ENCODE results near the gene DAGLB. TPM values are rescaled to one million over a fixed set of nuclear protein-coding genes. Genes with fewer than 3 reads are reported as not detected.

The DAGLB gene
- polyA plus RNA-seq, 1 donor from 2014 or later, result 15.5 TPM

GRCh38 chr7:6359734-6360133 is 88.0 kb downstream of the DAGLB start:
- Mint-ChIP-seq H3K4me1 (peaks cover 0 to 4% (median 0%) of the 10 kb centered on the region in 3 donors), H3K4me3 (no peak overlapping the region), H3K27ac (no peak overlapping the region), H3K9me3 (no peaks in the 10 kb centered on the region), H3K36me3 (no peaks in the 10 kb centered on the region), H3K27me3 (no peaks in the 10 kb centered on the region)

Other genes with a start within 250 kb of the DAGLB start
- gene CYTH3, start 175.3 kb downstream of the DAGLB start, polyA plus RNA-seq, result 3.0 TPM
- gene FAM220A, start 99.0 kb downstream of the DAGLB start, polyA plus RNA-seq, result 7.8 TPM
- gene RAC1, start 73.4 kb downstream of the DAGLB start, polyA plus RNA-seq, result 150 TPM
- 47.2 TPM for gene KDELR2, start 36.2 kb upstream of the DAGLB start, polyA plus RNA-seq
- 0.09 TPM for gene GRID2IP, start 103.5 kb upstream of the DAGLB start, polyA plus RNA-seq
- gene ZDHHC4, start 129.5 kb upstream of the DAGLB start, polyA plus RNA-seq, result 71.7 TPM
- gene INTS15, start 142.1 kb upstream of the DAGLB start, polyA plus RNA-seq, result 41.3 TPM
- gene ZNF853, start 167.7 kb upstream of the DAGLB start, polyA plus RNA-seq, result 1.5 TPM
- gene ZNF316, start 189.4 kb upstream of the DAGLB start, polyA plus RNA-seq, result 2.1 TPM